GM19035 (cell line): ENCODE measurements around the gene ATXN2L.
A peak's percentile ranks its signal among the peaks of the same experiment; 100 is the strongest.
"Not testable (repeated sequence)": the region's sequence is repeated elsewhere in the genome, so short reads cannot be mapped to it uniquely, and the experiment has no call there.

Experiments
- ATAC-seq: cut with Tn5 transposase; IDR thresholded peaks from one replicate; pipeline ENCODE4 v1.9.1; 2021; ENCODE audit not compliant: unreplicated experiment

ATXN2L gene

GRCh38 chr16:28822520-28823290 lies at the start of gene ATXN2L:
TSS of gene ATXN2L (plus strand) at chr16:28822999. CDS start at chr16:28823260, 261 bp downstream.
- peak; percentile 51 for ATAC-seq

- ATAC-seq, result not testable (repeated sequence)
These were observed 41.1 kb upstream of the ATXN2L start for GRCh38 chr16:28781697-28782096.

GRCh38 chr16:28782357-28782756 lies 40.4 kb upstream of the ATXN2L start:
- ATAC-seq, result not testable (repeated sequence)

- peak; percentile 72 for ATAC-seq
These were observed 20.4 kb upstream of the ATXN2L start for GRCh38 chr16:28802235-28803019.

- not testable (repeated sequence) for ATAC-seq
These were observed 15.2 kb upstream of the ATXN2L start for GRCh38 chr16:28807445-28808120.

GRCh38 chr16:28820016-28820415 lies 2.8 kb upstream of the ATXN2L start:
- no peak for ATAC-seq

GRCh38 chr16:28820546-28820945 lies 2.3 kb upstream of the ATXN2L start:
- ATAC-seq, result not testable (repeated sequence)

GRCh38 chr16:28821874-28822519 lies 802 bp upstream of the ATXN2L start:
- no peak for ATAC-seq

GRCh38 chr16:28823291-28823872 lies 583 bp downstream of the ATXN2L start:
- peak; percentile 23 for ATAC-seq

- ATAC-seq, result peak; percentile 58
These were observed 1.3 kb downstream of the ATXN2L start for GRCh38 chr16:28823873-28824716.

- ATAC-seq, result no peak
These were observed 1.8 kb downstream of the ATXN2L start for GRCh38 chr16:28824717-28824973.

GRCh38 chr16:28826141-28826540 lies 3.3 kb downstream of the ATXN2L start:
- ATAC-seq, result no peak

GRCh38 chr16:28829747-28830146 lies 6.9 kb downstream of the ATXN2L start:
- no peak for ATAC-seq

- ATAC-seq, result no peak
These were observed 7.7 kb downstream of the ATXN2L start for GRCh38 chr16:28830531-28830930.

GRCh38 chr16:28834349-28834748 lies 11.6 kb downstream of the ATXN2L start:
- no peak for ATAC-seq

GRCh38 chr16:28834873-28835863 lies 12.4 kb downstream of the ATXN2L start:
- ATAC-seq, result no peak

- no peak for ATAC-seq
These were observed 13.3 kb downstream of the ATXN2L start for GRCh38 chr16:28835864-28836760.

- ATAC-seq, result no peak
These were observed 13.9 kb downstream of the ATXN2L start for GRCh38 chr16:28836761-28837064.
